ENCODE results near the gene CRTC1.
"Not testable (repeated sequence)": the region's sequence is repeated elsewhere in the genome, so short reads cannot be mapped to it uniquely, and the experiment has no call there.

CRTC1 gene

DNA sequence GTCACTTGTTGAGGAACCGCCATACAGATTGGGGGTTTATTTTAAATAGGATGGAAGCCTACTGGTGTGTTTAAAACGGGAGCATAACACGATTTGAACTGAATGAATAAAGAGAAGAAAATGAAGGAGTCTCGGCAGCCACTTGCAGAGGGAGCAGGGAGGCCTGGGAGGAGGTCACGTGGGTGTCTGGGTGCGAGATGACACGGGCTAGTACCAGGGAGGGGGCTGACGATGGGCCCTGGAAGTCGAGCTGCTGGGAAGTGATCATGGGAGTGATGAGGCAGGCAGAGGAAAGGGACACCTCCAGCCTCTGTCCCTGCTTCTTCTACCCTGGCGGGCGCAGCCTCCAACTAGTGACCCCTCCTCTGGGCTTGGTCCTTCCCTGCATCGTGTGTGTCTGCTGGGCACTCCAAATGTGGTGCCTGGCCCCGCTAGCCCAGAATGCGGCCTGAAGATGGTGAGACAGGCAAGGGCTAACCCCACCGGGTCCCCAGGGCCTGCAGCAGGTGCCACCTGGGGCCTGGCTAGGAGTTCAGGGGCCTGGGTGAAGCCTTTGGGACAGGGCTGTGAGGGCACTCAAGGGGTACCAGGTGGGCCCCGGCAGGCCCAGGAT is 35.5 kb downstream of the CRTC1 start:
- H3K4me3 ChIP-seq (ENCODE audit: low read depth, low read length), result no peak overlapping the region
- TF ChIP-seq, protein P1, sequence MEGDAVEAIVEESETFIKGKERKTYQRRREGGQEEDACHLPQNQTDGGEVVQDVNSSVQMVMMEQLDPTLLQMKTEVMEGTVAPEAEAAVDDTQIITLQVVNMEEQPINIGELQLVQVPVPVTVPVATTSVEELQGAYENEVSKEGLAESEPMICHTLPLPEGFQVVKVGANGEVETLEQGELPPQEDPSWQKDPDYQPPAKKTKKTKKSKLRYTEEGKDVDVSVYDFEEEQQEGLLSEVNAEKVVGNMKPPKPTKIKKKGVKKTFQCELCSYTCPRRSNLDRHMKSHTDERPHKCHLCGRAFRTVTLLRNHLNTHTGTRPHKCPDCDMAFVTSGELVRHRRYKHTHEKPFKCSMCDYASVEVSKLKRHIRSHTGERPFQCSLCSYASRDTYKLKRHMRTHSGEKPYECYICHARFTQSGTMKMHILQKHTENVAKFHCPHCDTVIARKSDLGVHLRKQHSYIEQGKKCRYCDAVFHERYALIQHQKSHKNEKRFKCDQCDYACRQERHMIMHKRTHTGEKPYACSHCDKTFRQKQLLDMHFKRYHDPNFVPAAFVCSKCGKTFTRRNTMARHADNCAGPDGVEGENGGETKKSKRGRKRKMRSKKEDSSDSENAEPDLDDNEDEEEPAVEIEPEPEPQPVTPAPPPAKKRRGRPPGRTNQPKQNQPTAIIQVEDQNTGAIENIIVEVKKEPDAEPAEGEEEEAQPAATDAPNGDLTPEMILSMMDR (IDR thresholded peaks at IDR 0.05; ENCODE audit: borderline replicate concordance, insufficient read depth, low read depth, low read length), result no peak

DNA sequence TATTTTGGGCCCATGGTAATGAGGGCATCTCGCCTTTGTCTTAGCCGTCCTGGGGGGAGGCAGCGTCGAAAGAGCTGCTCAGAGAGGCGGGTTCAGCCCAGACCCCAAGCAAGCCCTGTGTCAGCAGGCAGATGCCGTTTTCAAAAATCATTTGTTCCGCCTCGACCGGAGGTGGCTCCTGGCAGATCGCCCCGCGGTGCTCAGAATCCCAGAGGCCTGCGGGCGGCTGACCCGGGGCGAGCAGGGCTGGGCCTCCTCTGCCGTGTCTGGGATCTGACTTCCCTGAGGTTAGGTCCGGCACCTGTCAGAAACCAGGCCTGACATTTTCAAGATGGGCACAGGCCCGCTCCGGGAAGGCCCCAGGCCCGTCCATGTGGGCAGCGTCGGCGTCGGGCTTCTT is 36.1 kb downstream of the CRTC1 start:
- no peak overlapping the region for H3K4me3 ChIP-seq (ENCODE audit: low read depth, low read length)
- TF ChIP-seq, protein P1 (IDR thresholded peaks at IDR 0.05; ENCODE audit: borderline replicate concordance, insufficient read depth, low read depth, low read length), result no peak

DNA sequence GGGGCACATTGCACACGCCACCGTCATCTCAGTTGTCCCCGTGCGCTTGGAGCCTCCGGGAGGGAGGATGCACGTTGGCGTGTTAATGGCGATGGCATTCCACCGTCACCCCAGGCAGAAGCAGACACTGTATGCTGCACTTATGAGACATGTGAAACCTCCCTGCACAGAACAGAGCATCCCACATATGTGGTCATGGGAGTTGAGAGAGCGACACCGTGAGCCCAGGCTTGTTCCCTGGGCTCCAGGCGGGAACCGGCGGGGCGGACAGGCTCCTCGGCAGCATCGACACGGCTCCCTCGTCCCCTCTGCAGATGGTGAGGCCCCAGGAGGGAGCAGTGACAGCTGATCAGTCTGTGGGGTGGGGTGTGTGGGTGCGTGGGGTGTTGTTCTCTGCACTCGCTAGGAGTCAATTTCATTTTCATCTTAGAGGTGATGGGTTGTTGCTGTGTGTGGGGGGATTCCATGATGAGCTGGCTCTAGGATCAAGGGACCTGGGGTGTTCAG is 40.4 kb downstream of the CRTC1 start:
- TF ChIP-seq, protein P1 (IDR thresholded peaks at IDR 0.05; ENCODE audit: borderline replicate concordance, insufficient read depth, low read depth, low read length), result no peak
- no peak overlapping the region for H3K4me3 ChIP-seq (ENCODE audit: low read depth, low read length)

DNA sequence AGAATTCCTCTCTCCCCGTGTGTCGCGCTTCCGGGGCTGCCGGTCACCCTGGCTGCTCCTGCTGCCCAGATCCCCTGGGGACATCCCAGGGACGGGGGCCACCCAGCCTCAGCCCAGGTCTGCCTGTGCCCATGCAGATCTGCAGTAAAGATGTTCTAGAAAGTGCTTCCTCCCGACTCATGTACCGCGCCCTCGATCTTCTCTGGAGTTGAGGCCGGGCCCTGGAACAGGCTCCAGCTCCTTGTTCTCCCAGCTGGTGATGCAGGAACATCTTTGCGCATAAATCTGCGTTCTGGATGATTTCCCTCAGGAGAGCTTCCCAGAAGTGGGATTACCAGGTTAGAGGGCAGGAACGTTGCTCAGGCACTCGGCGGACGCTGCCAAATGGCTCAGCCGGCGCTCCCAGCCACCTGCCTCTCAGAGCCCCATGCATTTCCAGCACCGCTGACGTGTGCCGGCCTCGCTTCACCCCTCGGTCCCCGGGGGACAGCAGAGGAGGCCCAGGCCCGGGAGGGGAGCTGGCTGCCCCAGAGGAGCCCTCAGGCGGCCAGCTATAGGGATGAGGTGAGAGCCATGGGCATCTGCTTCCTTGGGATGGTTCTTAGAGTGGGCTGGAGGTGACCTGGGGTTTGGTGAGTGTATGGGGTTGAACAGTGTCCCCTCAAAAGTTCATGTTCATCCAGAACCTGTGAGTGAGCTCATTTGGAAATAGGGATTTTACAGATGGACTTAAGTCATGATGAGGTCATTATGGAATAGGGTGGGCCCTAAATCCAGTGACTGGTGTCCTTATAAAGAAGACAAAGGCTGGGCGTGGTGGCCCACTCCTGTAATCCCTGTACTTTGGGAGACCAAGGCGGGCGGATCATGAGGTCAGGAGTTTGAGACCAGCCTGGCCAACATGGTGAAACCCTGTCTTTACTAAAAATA is 42.6 kb downstream of the CRTC1 start:
- TF ChIP-seq, protein P1 (IDR thresholded peaks at IDR 0.05; ENCODE audit: borderline replicate concordance, insufficient read depth, low read depth, low read length), result no peak
- H3K4me3 ChIP-seq (ENCODE audit: low read depth, low read length), result no peak overlapping the region

DNA sequence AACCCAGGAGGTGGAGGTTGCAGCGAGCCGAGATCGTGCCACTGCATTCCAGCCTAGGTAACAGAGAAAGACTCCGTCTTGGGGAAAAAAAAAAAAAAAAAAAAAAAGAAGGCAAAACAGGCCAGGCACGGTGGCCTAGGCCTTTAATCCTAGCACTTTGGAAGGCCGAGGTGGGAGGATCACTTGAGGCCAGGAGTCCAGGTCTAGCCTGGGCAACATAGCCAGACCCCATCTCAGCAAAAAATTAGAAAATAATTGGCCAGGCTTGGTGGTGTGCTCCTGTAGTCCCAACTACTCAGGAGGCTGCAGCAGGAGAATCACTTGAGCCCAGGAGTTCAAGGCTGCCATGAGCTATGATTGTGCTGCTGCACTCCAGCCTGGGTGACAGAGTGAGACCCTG is 43.4 kb downstream of the CRTC1 start:
- H3K4me3 ChIP-seq (ENCODE audit: low read depth, low read length), result no peak overlapping the region
- TF ChIP-seq, protein P1 (IDR thresholded peaks at IDR 0.05; ENCODE audit: borderline replicate concordance, insufficient read depth, low read depth, low read length), result no peak

DNA sequence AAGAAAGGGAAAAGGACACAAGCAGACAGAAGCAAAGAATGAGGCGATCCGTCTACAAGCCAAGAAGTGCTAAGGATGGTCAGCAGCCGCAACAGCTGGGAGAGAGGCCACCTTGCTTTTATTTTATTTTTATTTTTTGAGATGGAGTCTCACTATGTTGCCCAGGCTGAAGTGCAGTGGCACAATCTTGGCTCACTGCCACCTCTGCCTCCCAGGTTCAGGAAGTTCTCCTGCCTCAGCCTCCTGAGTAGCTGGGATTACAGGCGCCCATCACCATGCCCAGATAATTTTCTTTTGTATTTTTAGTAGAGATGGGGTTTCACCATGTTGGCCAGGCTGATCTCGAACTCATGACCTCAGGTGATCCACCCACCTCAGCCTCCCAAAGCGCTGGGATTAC is 44.1 kb downstream of the CRTC1 start:
- H3K4me3 ChIP-seq (ENCODE audit: low read depth, low read length), result not testable (repeated sequence)

DNA sequence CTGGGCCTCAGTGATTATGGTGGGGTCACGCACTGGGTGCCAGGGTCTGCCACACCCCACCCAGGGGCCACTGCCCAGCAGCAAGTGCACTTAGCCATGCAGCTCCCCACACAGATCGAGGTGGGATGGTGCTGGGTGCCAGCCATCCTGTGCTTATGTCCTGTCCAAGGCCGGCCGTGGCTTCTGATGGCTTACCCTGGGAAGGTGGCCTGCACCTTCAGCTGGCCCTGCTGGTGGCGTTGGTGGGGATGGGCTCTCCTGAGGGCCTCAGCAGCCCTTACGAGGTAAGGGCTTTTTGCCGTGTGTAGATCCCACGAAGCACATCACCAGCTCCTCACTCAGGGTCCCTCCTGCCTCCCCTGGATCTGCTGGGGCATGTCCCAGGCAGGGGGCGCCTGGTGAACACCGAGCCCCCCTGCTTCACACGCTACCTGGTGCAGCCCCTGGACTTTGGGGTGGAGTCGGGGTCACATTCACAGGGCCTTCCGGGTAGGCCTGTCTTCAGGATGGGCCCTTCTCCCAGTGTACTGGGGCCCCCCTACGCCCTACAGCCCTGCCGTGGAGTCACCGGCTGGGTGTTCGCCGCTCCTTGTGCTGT is 46.6 kb downstream of the CRTC1 start:
- H3K4me3 ChIP-seq (ENCODE audit: low read depth, low read length), result no peak overlapping the region
- TF ChIP-seq, protein P1 (IDR thresholded peaks at IDR 0.05; ENCODE audit: borderline replicate concordance, insufficient read depth, low read depth, low read length), result no peak
